Vagina (tissue), 2 donors: ENCODE measurements around the gene ISLR. TPM values are rescaled to one million over a fixed set of nuclear protein-coding genes. Genes with fewer than 3 reads are reported as not detected.

Experiments
- DNase-seq, 2 donors: peaks; one replicate each; pipeline ENCODE4 v3.0.0-alpha.2; 2017; ENCODE audit errors: extremely low spot score in 2 of 2
- H3K27ac ChIP-seq: fragments of 200-600 bp; sonication (generic); one replicate; pipeline ENCODE4 v1.5.1; 2019
- H3K27me3 ChIP-seq: fragments of 200-600 bp; sonication (generic); one replicate; pipeline ENCODE4 v1.5.1; 2019
- H3K36me3 ChIP-seq, 2 donors: fragments of 200-600 bp; sonication (generic); one replicate each; pipeline ENCODE4 v1.5.1; 2017 to 2019
- H3K4me1 ChIP-seq: fragments of 200-600 bp; sonication (generic); one replicate; pipeline ENCODE4 v1.5.1; 2019
- H3K4me3 ChIP-seq, 2 donors: fragments of 200-600 bp; sonication (generic); 1 replicate in 1 of 2; 2 replicates in 1 of 2; pipeline ENCODE4 v1.5.1; 2016 to 2019
- H3K9me3 ChIP-seq: fragments of 200-600 bp; sonication (generic); one replicate; pipeline ENCODE4 v1.5.1; 2019
- POLR2A ChIP-seq, 2 donors: fragments of 450-650 bp; IDR thresholded peaks; one replicate each; pipeline ENCODE4 v1.6.1; 2017; ENCODE audit warnings: antibody characterized with exemption in 2 of 2, mild to moderate bottlenecking in 2 of 2, moderate library complexity in 2 of 2
- POLR2AphosphoS5 ChIP-seq, 2 donors: sonication (generic); formaldehyde crosslinking; IDR thresholded peaks; one replicate each; pipeline ENCODE4 v1.9.0; 2017; ENCODE audit warnings: antibody characterized with exemption in 2 of 2, mild to moderate bottlenecking in 2 of 2, low read depth in 1 of 2; ENCODE audit not compliant: insufficient read depth in 1 of 2
- intact Hi-C: fragments of 100-400 bp; cut with DNase I; formaldehyde crosslinking; loops from one replicate; pipeline ENCODE4 v1.15.1; 2023
- total RNA-seq: library from RNA; depleted of rRNA; stranded (reverse); fragments of >200 nt; gene quantifications from one replicate; pipeline ENCODE4 v1.2.3, GENCODE V29; 2016
- TF ChIP-seq, protein P1 (sequence below), 3 experiments: fragments of 450-650 bp in 2 of 3; fragments of 200-600 bp in 1 of 3; sonication (generic) in 1 of 3; IDR thresholded peaks; one replicate each; pipeline ENCODE4 v1.5.1; 2017 to 2019; ENCODE audit warnings: antibody characterized with exemption in 3 of 3, mild to moderate bottlenecking in 2 of 3, moderate library complexity in 2 of 3

The ISLR gene
- total RNA-seq, 1 donor from 2014 or later: 208 TPM

DNA sequence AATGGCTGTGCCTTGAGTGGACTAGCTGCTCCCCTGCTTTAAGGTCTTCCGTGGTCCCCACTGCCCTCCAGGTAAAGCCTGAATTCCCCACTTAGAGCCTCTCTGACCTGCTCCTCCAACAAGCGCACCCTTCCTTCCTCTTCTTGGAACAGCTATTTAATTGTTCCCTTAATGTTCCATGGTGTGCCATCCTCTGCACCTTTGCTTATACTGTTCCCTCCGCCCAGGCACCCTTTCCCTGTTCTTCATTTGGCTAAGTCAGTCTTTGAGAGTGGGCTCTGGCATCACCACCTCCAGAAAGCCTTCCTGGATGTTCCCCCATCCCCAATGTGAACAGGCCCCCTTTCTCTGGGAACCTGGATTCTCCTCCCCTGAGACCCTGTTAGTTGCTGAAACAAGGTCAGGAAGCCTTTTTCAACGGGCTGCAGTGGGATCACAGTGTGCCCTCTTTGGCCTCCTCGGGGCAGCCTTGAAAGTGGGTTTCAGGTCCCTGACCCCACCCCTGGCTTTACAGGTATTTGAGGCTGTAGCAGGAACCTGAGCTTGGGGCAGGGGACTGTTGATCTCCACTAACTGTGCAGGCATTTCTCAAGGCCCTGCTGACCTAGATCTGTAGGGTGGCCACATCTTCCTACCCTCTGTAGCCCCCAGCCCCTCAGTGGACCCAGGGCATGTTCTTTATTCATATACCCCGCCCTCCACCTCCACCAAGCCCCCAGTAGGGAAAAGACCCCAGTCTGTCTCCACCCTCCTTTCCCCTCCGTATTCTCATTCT, 5.0 kb downstream of the ISLR start:
- intact Hi-C loops: no loop called here
- Histone ChIP-seq H3K9me3 (no peaks in the 10 kb centered on the region), H3K36me3 (no peaks in the 10 kb centered on the region), H3K27me3 (no peaks in the 10 kb centered on the region), H3K4me3 (no peak overlapping the region), H3K4me1 (peaks cover 68% of the 10 kb centered on the region), H3K27ac (peak overlapping the region; percentile 89)
- DNase-seq: no peak
- TF ChIP-seq POLR2A (IDR thresholded peaks at IDR 0.05): no peak
- TF ChIP-seq POLR2AphosphoS5 (IDR thresholded peaks at IDR 0.05; ENCODE audit: insufficient read depth in 1 of 2, low read depth in 1 of 2): no peak

DNA sequence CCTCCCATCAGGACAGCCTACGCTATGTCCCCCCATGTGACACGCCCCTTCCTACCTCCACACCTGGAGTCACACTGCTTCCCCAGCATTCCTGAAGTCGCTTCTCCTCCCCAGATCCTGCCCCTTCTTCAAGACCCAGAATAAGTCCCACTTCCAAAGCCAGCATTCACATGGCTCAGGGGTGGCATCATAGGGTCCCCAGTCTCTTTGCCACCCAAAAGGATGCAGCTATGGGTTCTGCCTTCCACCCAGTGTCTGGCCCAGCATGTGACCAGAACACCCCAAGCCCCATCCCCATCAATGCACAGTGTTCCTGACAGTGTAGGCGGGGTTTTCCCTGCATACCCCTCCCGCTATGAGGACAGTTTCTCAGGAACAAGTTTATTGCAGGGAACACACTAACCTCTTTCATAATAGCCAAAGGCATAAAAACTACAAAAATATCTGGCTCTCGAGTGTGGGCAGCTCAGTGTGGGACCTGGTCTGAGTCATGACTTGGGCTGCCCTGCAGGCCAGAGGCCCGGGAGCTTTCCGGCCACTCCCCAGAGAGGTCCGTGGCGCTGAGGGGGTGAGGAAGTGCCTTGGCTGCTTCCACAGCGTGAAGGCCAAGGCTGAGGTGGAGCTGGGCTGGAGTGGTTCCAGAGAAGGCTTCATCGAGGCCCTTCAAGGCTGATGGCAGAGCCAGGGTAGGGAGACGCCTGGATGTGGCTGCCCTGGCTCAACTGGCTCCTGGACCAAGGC, 5.8 kb downstream of the ISLR start:
- DNase-seq: peak in 1 of 2 donors; percentile 95
- intact Hi-C loops: no loop called here
- no peaks in the 10 kb centered on the region for H3K9me3 ChIP-seq
- no peaks in the 10 kb centered on the region for H3K27me3 ChIP-seq
- H3K36me3 ChIP-seq: no peaks in the 10 kb centered on the region
- peaks cover 65% of the 10 kb centered on the region for H3K4me1 ChIP-seq
- H3K4me3 ChIP-seq: peak overlapping the region in 1 of 2 donors; percentile 4
- TF ChIP-seq, protein P1, sequence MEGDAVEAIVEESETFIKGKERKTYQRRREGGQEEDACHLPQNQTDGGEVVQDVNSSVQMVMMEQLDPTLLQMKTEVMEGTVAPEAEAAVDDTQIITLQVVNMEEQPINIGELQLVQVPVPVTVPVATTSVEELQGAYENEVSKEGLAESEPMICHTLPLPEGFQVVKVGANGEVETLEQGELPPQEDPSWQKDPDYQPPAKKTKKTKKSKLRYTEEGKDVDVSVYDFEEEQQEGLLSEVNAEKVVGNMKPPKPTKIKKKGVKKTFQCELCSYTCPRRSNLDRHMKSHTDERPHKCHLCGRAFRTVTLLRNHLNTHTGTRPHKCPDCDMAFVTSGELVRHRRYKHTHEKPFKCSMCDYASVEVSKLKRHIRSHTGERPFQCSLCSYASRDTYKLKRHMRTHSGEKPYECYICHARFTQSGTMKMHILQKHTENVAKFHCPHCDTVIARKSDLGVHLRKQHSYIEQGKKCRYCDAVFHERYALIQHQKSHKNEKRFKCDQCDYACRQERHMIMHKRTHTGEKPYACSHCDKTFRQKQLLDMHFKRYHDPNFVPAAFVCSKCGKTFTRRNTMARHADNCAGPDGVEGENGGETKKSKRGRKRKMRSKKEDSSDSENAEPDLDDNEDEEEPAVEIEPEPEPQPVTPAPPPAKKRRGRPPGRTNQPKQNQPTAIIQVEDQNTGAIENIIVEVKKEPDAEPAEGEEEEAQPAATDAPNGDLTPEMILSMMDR (IDR thresholded peaks at IDR 0.05): no peak
- TF ChIP-seq POLR2AphosphoS5 (IDR thresholded peaks at IDR 0.05; ENCODE audit: insufficient read depth in 1 of 2, low read depth in 1 of 2) (peak; percentile 79 to 93), POLR2A (IDR thresholded peaks at IDR 0.05) (no peak)
- peak overlapping the region; percentile 89 for H3K27ac ChIP-seq

DNA sequence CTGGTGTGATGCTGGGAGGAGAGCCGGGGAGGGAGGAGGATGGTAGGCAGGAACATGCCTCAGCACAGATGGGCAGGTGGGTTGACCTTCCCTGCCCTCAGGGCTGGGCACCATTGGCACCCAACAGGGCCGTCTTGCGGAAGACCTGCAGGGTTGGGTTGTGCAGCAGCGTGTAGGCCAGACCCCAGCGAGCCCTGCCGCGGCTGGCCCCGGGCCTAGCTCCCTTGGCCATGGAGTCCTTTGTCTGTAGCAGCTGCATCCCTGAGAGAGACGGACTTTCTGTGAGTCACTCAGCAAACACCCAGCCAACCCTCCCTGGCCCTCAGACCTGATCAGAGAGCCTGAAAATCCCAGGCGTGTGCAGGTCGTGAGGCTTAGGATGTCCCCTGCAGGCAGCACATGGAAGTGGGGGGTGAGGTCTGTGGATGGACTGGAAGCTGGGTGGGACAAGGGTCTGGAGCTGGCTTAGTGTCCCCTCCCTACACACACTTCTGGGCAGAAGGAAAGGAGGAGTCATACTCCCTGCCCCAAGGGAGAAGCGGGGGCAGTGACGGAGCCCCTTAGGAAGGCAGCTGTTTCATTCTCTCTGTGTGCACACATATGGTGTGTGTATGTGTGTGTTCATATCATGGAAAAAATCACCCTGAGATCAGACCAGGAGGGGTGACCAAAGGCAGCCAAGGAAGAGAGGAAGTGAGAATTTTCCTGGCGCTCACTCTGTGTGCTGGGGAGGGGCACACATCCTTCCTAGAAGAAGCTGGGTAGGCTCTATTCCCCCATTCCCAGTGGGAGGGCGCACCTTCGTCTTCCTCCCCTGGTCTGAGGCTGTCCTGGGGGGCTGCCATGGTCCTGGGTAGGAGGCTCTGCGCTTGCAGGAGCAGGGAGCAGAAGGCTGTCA, 6.7 kb downstream of the ISLR start:
- H3K9me3 ChIP-seq: no peaks in the 10 kb centered on the region
- no peaks in the 10 kb centered on the region for H3K27me3 ChIP-seq
- peaks cover 57% of the 10 kb centered on the region for H3K4me1 ChIP-seq
- intact Hi-C loops: no loop called here
- no peak for TF ChIP-seq POLR2A (IDR thresholded peaks at IDR 0.05)
- TF ChIP-seq POLR2AphosphoS5 (IDR thresholded peaks at IDR 0.05; ENCODE audit: insufficient read depth in 1 of 2, low read depth in 1 of 2): no peak
- TF ChIP-seq, protein P1 (IDR thresholded peaks at IDR 0.05): no peak
- peak overlapping the region; percentile 89 for H3K27ac ChIP-seq
- no peak for DNase-seq
- no peaks in the 10 kb centered on the region for H3K36me3 ChIP-seq
- peak overlapping the region in 1 of 2 donors; percentile 4 for H3K4me3 ChIP-seq

DNA sequence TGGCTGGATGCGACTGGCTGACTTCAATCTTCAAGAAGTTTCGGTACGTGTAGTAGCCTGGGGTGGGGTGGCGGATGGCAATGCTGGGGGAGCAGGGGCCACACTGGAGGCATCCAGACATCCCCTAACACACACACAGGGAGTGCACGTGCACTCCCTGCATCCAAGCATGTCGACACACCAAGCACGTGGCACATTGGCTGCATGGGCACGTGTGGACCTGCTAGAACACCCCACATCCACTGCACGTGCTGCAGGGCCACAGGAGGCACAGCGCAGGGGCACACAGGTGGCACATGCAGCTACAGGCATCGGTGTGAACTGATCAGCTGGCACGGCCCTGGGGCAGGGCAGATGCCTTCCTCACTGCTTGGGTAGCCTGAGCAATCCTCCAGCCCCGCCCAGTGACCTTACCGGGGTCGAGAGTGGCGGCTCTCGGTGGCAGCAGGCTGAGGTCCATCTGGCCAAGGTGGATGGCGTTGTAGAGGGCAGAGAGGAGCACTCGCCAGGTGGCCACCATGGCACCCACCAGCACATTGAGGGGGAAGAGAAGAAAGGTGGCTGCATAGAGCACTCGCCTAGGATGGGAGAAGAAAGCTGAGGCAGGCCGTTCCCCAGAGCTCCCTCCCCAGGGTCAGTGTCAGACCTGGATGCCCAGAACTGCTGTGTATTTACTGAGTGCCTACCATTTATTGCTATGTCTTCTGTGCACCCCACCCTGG, 7.5 kb downstream of the ISLR start:
- H3K36me3 ChIP-seq: no peaks in the 10 kb centered on the region
- no peaks in the 10 kb centered on the region for H3K9me3 ChIP-seq
- H3K4me1 ChIP-seq: peaks cover 49% of the 10 kb centered on the region
- no peak overlapping the region for H3K4me3 ChIP-seq
- intact Hi-C loops: no loop called here
- H3K27me3 ChIP-seq: no peaks in the 10 kb centered on the region
- peak overlapping the region; percentile 89 for H3K27ac ChIP-seq
- TF ChIP-seq, protein P1 (IDR thresholded peaks at IDR 0.05): no peak
- TF ChIP-seq POLR2A (IDR thresholded peaks at IDR 0.05) (no peak), POLR2AphosphoS5 (IDR thresholded peaks at IDR 0.05; ENCODE audit: insufficient read depth in 1 of 2, low read depth in 1 of 2) (no peak)
- no peak for DNase-seq
